H1 (cell line): ENCODE results near the gene RBM8A. TPM values are rescaled to one million over a fixed set of nuclear protein-coding genes. Genes with fewer than 3 reads are reported as not detected.

Experiments used
- BRCA1 ChIP-seq: IDR thresholded peaks from 2 replicates; pipeline ENCODE4 v1.6.1; 2012; ENCODE audit warnings: low read depth, low read length, improper control_type of control experiment
- RFX5 ChIP-seq: IDR thresholded peaks from 2 replicates; pipeline ENCODE4 v1.6.1; 2011; ENCODE audit warnings: low read depth, low read length, improper control_type of control experiment, borderline replicate concordance
- polyA plus RNA-seq, 7 experiments: library from polyadenylated mRNA; depleted of rRNA in 3 of 7; stranded (reverse) in 5 of 7; unstranded in 2 of 7; fragments of >200 nt in 5 of 7; fragments of 200-250 nt in 2 of 7; gene quantifications; 1 replicate in 5 of 7; 2 replicates in 1 of 7; 4 replicates in 1 of 7; pipeline versions ENCODE4 v1.2.1 to v1.2.3, GENCODE V29; 2011 to 2013; ENCODE audit warnings: missing spikeins in 2 of 7, mixed read lengths in 2 of 7
- total RNA-seq: library from RNA; stranded (reverse); fragmentation: NEBNext Ultra II Directional; extraction: Animal tissue kit (Norgen Biotek cat#: 25700); gene quantifications from 2 replicates; pipeline ENCODE4 v1.2.1, GENCODE V29; 2021

Gene RBM8A
- total and polyA plus RNA-seq, 2 of the 8 experiments (the other 6 are each of a cell fraction or from before 2014, with no cell fraction given): 125 to 216 TPM

GRCh38 chr1:145884675-145885074, 42.6 kb downstream of the RBM8A start (continued):
- TF ChIP-seq RFX5: no peak
- TF ChIP-seq BRCA1: no peak
